IPS DF 6.9 (cell line): Measurements from ENCODE around the gene ADARB1.

ENCODE experiments used
- DNase-seq: peaks from one replicate; pipeline ENCODE4 v3.0.0-alpha.2; 2013; ENCODE audit warnings: low read depth, low spot score
- H3K27ac ChIP-seq: one replicate; pipeline ENCODE4 v1.5.1; 2013; ENCODE audit warnings: low read length, control low read depth
- H3K27me3 ChIP-seq: 2 replicates; pipeline ENCODE4 v1.6.1; 2013; ENCODE audit warnings: mild to moderate bottlenecking, low read length; ENCODE audit not compliant: control insufficient read depth, insufficient read depth
- H3K36me3 ChIP-seq: 2 replicates; pipeline ENCODE4 v1.6.1; 2013; ENCODE audit warnings: low read length; ENCODE audit not compliant: control insufficient read depth, insufficient read depth
- H3K4me1 ChIP-seq: 2 replicates; pipeline ENCODE4 v1.6.1; 2013; ENCODE audit warnings: low read length; ENCODE audit not compliant: control insufficient read depth, insufficient read depth
- H3K4me3 ChIP-seq: 2 replicates; pipeline ENCODE4 v1.5.1; 2013; ENCODE audit warnings: mild to moderate bottlenecking, low read length
- H3K9me3 ChIP-seq: 2 replicates; pipeline ENCODE4 v1.6.1; 2013; ENCODE audit warnings: low read length, inconsistent platforms; ENCODE audit not compliant: control insufficient read depth, insufficient read depth
- WGBS: extraction: QIAGEN DNeasy Blood & Tissue Kit; methylation state at CpG from one replicate; pipeline ENCODE4 v1.1.7; 2013; ENCODE audit warnings: mixed read lengths, missing lambda C conversion rate; ENCODE audit not compliant: insufficient read length, insufficient coverage; 5-methylcytosine and 5-hydroxymethylcytosine counted together

Gene ADARB1

DNA sequence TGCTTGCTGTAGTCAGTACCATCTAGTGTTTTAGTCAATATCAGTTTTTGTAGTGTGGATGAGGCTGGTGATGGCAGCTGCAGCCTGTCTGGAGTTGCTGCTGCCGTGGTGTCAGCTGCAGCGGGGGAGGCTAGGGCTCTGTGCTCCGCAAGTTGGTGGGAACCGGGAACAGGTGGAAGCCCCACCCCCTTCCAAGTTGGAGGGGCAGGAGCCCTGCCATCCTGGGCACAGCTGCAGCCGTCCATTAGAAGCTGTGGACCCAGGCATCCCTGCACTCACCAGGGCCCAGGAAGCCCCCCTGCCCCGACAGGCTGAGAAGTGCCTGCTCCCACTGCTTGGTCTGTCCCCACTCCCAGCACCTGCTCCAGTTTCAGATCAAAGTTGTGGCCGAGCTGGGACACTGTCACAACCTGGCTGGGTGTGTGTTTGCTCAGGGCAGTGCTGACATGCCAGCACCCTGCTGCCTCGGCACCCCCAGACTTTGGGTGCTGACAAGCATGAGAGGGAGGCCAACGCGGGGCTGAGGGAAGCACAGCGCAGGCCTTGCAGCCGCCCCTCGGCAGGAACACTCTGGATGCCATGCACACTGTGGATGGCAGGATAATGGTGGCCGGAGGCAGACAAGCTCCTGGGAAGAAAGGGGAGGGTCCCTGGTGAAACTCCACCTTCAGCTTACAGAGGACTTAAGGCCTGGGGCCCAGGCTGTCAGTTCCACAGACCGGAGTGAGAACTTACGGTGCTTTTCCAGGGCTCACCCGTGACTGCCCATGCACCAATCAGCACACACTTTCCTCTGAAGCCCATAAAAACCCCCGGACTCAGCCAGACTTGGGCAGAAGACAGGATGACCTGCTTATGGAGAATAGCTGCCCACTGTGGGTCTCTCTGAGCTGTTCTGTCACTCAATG is 86.9 kb downstream of the ADARB1 start:
- Histone ChIP-seq H3K4me1 (peaks cover 3% of the 10 kb centered on the region; the same call in 1 of the 2 replicates), H3K27ac (no peak overlapping the region), H3K36me3 (no peaks in the 10 kb centered on the region), H3K4me3 (no peak overlapping the region), H3K27me3 (no peaks in the 10 kb centered on the region), H3K9me3 (no peaks in the 10 kb centered on the region)
- WGBS = no CpG with 5 or more reads among the region's 18 CpGs
- DNase-seq = no peak

DNA sequence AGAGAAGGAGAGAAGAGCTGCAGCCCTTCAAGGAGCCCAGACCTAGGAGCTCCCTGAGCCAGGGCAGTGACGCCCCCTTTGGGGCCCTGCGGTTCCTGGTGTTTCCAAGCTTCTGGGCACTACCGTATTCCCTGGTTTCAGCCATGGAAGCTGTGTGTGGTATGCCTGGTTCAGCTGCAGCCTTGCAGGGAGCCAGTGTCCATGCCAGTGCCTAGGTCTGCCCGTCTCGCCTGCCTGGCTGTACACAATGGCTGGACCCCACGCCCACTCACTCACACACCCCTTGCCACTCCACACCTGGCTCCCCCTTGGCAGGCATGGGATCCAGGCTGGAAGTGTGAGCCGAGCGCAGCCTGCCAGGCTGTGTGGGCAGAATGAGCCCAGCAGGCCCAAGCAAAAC is 87.7 kb downstream of the ADARB1 start:
- Histone ChIP-seq H3K4me1 (peaks cover 3% of the 10 kb centered on the region; the same call in 1 of the 2 replicates), H3K36me3 (no peaks in the 10 kb centered on the region), H3K27me3 (no peaks in the 10 kb centered on the region), H3K9me3 (no peaks in the 10 kb centered on the region), H3K27ac (no peak overlapping the region), H3K4me3 (no peak overlapping the region)
- DNase-seq = no peak
- WGBS = no CpG with 5 or more reads among the region's 8 CpGs

DNA sequence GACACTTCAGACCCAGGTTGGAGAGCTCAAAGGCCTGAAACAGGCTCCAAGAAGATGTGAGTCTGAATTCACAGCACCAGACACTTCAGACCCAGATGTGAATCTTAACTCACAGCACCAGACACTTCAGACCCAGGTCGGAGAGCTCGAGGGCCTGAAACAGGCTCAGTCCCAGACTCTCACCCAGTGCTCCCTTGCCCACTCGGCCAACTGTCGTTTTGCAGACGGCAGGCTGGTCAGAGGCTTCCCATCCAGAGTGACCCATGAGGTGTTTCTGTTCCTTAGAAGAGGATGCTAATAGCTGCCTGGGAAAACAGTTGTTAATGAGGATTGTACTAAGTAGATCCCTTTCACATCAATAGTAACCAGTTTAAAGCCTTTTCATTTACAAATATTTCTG is 88.4 kb downstream of the ADARB1 start:
- H3K4me3 ChIP-seq = no peak overlapping the region
- H3K9me3 ChIP-seq = no peaks in the 10 kb centered on the region
- H3K36me3 ChIP-seq = no peaks in the 10 kb centered on the region
- no CpG with 5 or more reads among the region's 5 CpGs for WGBS
- H3K27ac ChIP-seq = no peak overlapping the region
- H3K27me3 ChIP-seq = no peaks in the 10 kb centered on the region
- DNase-seq = no peak
- peaks cover 3% of the 10 kb centered on the region; the same call in 1 of the 2 replicates for H3K4me1 ChIP-seq

DNA sequence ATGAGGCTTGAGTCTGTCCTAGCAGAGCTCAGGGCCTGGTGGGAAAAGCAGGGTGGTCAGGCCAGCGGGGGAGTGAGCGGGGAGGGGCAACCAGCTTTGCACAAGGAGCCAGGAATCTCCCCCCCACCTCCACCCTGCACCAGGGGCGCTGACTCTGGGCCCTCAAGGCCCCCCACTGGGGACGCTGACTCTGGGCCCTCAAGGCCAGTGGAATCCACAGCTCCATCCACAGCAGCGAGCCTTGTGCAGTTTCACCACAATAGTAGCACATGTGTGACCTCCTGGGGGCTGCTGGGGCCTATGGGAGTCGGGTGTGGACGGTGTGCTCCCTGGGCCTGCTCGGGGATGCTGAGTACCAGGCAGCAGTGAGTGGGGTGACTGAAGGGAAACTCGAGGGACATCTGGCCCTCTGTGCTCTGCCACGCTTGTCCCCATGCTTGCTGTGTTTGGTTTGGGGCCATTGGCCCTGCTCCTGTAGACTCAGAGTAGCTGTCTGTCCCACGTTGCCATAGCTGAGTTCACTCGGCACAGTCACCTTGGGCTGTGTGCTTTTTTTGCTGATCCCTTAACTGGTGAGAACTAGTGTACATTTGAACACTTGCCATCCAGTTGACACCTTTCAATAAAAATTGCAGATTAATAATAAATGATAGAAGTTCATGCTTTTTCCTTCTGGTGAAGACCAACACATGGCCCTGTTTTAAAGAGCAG is 89.2 kb downstream of the ADARB1 start:
- no peak overlapping the region for H3K27ac ChIP-seq
- peaks cover 3% of the 10 kb centered on the region; the same call in 1 of the 2 replicates for H3K4me1 ChIP-seq
- H3K9me3 ChIP-seq = no peaks in the 10 kb centered on the region
- no CpG with 5 or more reads among the region's 12 CpGs for WGBS
- H3K27me3 ChIP-seq = no peaks in the 10 kb centered on the region
- no peaks in the 10 kb centered on the region for H3K36me3 ChIP-seq
- no peak overlapping the region; the same call in 1 of the 2 replicates for H3K4me3 ChIP-seq
- DNase-seq = no peak

DNA sequence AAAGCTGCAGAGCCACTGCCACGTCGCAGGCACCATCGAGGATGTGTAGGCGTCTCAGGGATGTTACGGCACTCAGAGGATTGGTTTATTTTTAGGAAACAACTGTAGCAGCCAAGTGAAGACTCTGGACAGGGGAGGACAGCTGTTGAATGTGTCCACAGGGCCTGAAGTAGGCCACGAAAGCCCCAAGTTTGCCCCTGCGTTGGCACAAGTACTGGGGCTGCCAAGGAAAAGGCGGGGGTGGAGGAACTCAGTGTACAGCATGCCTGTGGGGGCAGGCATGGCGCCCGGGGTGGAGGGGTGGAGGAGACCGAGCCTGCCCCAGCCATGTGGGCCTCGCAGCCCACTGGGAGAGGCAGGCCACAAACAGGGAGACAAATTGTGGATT is 89.7 kb downstream of the ADARB1 start:
- DNase-seq = no peak
- no CpG with 5 or more reads among the region's 12 CpGs for WGBS
- Histone ChIP-seq H3K27me3 (no peaks in the 10 kb centered on the region), H3K36me3 (no peaks in the 10 kb centered on the region), H3K4me3 (no peak overlapping the region), H3K4me1 (peaks cover 3% of the 10 kb centered on the region; the same call in 1 of the 2 replicates), H3K27ac (no peak overlapping the region), H3K9me3 (no peaks in the 10 kb centered on the region)

DNA sequence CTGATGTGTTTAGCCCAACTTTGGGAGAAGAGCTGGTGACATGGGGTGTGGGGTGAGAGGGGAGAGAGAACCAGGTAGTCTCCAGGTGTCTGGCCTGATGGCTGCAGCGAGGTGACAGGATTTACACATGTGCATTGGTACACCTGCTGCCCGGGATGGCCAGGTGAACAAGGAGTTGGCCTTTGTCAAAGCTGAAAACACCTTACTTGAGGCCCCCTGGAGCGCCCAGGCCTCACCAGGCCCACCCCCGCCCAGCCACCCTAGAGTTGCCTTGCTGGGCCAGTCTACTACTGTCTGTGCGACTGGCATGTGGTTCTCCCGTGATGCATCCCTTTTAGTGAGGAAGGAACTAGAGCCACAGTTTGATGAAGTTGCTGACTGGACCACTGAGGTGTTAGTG is 90.5 kb downstream of the ADARB1 start:
- DNase-seq = no peak
- Histone ChIP-seq H3K9me3 (no peaks in the 10 kb centered on the region), H3K4me3 (no peak overlapping the region), H3K36me3 (no peaks in the 10 kb centered on the region), H3K4me1 (peaks cover 3% of the 10 kb centered on the region; the same call in 1 of the 2 replicates), H3K27ac (no peak overlapping the region), H3K27me3 (no peaks in the 10 kb centered on the region)
- WGBS = no CpG with 5 or more reads among the region's 6 CpGs

DNA sequence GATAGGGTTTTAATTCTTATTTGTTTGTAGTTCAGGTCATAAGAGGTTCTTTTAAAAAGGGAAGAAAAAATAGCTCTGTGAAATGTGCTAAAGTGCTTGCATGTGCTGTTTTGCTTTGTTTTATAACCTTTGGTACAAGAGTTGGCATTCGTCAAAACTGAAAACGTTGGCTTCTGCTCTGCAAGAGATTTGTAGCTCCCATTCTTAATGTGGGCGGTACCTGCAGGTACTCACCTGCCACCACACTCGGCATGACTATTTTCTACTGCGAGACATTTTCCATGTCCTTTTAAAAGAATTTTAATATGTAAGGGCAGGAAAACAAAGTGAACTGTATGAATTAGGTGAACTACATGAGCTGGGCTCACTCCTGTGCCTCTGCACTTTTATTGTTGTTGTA is 92.6 kb downstream of the ADARB1 start:
- no peaks in the 10 kb centered on the region for H3K27me3 ChIP-seq
- no peak for DNase-seq
- H3K4me3 ChIP-seq = no peak overlapping the region
- H3K27ac ChIP-seq = no peak overlapping the region
- no peaks in the 10 kb centered on the region for H3K9me3 ChIP-seq
- no CpG with 5 or more reads among the region's 5 CpGs for WGBS
- H3K4me1 ChIP-seq = no peaks in the 10 kb centered on the region
- no peaks in the 10 kb centered on the region for H3K36me3 ChIP-seq

DNA sequence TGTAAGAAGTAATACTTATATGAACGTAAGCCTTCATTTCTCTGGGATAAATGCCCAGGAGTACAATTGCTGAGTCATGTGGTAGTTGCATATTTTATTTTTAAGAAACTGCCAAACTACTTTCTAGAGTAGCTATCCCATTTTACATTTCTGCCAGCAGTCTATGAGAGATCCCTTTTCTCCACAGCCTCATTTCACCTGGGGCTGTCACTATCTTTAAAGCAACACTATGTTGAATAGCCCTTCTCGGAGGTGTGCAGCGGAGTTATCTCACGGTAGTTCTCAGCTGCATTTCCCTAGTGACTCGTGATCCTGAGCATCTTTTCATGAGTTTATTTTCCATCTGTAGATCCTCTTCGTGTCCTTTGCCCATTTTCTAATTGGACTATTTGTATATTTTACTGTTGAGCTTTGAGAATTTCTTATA is 93.4 kb downstream of the ADARB1 start:
- WGBS = no CpG with 5 or more reads among the region's 6 CpGs
- Histone ChIP-seq H3K4me1 (no peaks in the 10 kb centered on the region), H3K36me3 (no peaks in the 10 kb centered on the region), H3K27me3 (no peaks in the 10 kb centered on the region), H3K4me3 (no peak overlapping the region), H3K27ac (no peak overlapping the region), H3K9me3 (no peaks in the 10 kb centered on the region)
- no peak for DNase-seq

DNA sequence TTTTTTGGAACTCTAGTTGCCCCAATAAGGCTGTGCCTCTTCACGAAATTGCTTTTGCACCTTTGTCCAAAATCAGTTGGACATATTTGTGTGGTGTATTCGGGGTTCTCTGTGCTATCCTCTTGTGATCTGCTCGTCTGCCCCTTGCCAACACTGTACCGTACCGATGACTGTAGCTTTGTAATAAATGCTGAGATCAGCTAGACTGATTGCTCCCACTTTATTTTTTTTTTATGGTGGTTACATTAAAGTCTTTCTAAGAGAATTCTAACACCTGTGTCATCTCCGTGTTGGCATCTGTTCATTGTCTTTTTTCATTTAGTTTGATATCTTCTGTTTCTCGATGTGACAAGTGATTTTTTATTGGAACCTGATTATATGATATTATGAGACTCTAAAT is 94.1 kb downstream of the ADARB1 start:
- no peak for DNase-seq
- H3K4me1 ChIP-seq = no peaks in the 10 kb centered on the region
- H3K9me3 ChIP-seq = no peaks in the 10 kb centered on the region
- no CpG with 5 or more reads among the region's 7 CpGs for WGBS
- no peaks in the 10 kb centered on the region for H3K36me3 ChIP-seq
- no peak overlapping the region for H3K4me3 ChIP-seq
- H3K27ac ChIP-seq = no peak overlapping the region
- no peaks in the 10 kb centered on the region for H3K27me3 ChIP-seq

DNA sequence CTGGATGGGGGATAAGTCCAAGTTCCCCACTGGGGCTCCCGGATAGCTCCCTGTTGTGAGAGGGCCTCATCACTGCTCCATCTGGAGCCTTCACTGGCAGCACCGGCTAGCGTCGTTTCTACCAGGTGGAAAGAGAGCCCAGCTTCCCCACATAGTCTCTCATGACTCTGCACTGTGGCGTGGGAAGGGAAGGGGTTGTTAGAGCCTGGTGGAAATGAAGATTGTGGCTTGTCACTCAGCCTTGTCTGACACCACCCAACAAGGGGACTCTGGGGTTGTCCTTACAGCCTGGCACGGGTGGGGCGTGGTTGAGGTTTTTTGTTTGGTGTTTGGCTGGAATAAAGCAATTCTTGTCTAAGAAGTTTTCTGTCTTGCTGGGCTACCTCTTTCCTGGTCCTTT is 94.6 kb downstream of the ADARB1 start:
- H3K27ac ChIP-seq = no peak overlapping the region
- H3K27me3 ChIP-seq = no peaks in the 10 kb centered on the region
- no peak for DNase-seq
- H3K4me1 ChIP-seq = no peaks in the 10 kb centered on the region
- H3K36me3 ChIP-seq = no peaks in the 10 kb centered on the region
- H3K4me3 ChIP-seq = no peak overlapping the region
- WGBS = no CpG with 5 or more reads among the region's 7 CpGs
- H3K9me3 ChIP-seq = no peaks in the 10 kb centered on the region
